Measurements from ENCODE around the gene RGS19. TPM values are rescaled to one million over a fixed set of nuclear protein-coding genes. Genes with fewer than 3 reads are reported as not detected.

Gene RGS19
- polyA plus RNA-seq, 3 donors from 2014 or later = 124 to 171 (median 132) TPM

DNA sequence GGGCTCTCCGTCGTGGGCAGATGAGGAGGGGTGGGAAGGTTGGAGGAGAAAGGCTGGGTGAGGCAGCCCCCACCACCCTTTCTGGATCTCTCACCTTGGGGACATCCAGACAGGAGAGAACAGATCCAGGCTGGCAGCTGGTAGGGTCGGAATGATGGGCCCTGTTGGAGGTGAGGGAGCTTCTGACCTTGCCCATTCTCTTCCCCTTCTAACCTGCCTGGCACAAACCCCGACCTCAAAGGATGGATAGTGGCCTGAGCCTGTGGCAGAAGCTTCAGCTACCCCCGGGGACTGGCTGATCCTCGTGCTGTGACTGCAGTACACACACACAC lies 34.1 kb upstream of the RGS19 start:
- no peak for DNase-seq
- Mint-ChIP-seq H3K27me3 (ENCODE audit: low read depth in 3 of 3) (peaks cover 0 to 3% (median 2%) of the 10 kb centered on the region in 3 donors), H3K27ac (no peak overlapping the region), H3K36me3 (no peaks in the 10 kb centered on the region), H3K4me1 (no peaks in the 10 kb centered on the region), H3K4me3 (no peak overlapping the region), H3K9me3 (no peaks in the 10 kb centered on the region)

DNA sequence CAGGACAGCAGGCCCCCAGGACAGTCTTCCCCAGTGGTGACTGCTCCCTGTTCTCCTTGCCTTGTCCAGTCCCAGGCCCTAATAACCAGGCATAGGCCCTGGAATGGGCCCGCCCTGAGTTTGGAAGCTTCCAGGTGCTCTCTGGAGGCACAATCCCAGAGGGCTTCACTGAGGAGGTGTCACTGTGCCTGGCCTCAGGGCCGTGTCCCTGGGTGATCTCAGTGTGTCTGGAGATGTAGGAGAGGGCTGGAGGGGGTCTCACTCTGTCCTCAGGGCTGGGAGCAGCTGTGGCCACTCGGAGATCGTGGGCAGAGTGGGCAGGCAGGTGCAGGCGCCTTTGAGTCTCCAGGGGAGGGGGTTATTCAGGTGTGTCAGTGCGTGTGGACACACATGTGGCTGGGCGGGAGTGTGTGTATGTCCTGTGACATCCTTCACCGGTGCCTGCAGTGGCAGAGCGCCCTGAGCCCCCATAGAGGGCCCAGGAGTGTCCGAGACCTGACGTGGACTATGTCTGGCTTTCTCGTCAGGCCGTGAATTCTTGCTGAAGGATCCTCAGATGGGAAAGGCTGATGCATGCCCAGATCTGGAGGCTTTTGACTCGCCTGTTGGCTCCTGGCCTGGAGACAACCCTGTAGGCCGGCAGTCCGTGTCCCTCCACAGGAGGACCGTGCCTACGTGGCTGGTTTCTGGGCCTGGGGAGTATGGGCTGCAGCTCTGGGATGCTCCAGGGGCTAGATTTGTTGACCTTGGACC lies 33.5 kb upstream of the RGS19 start:
- no peak overlapping the region for H3K4me3 Mint-ChIP-seq
- H3K4me1 Mint-ChIP-seq = peaks cover 2 to 5% of the 10 kb centered on the region in 2 donors
- H3K27me3 Mint-ChIP-seq (ENCODE audit: low read depth in 3 of 3) = peaks cover 0 to 3% (median 3%) of the 10 kb centered on the region in 3 donors
- no peak overlapping the region for H3K27ac Mint-ChIP-seq
- no peak for DNase-seq
- H3K36me3 Mint-ChIP-seq = no peaks in the 10 kb centered on the region
- no peaks in the 10 kb centered on the region for H3K9me3 Mint-ChIP-seq

DNA sequence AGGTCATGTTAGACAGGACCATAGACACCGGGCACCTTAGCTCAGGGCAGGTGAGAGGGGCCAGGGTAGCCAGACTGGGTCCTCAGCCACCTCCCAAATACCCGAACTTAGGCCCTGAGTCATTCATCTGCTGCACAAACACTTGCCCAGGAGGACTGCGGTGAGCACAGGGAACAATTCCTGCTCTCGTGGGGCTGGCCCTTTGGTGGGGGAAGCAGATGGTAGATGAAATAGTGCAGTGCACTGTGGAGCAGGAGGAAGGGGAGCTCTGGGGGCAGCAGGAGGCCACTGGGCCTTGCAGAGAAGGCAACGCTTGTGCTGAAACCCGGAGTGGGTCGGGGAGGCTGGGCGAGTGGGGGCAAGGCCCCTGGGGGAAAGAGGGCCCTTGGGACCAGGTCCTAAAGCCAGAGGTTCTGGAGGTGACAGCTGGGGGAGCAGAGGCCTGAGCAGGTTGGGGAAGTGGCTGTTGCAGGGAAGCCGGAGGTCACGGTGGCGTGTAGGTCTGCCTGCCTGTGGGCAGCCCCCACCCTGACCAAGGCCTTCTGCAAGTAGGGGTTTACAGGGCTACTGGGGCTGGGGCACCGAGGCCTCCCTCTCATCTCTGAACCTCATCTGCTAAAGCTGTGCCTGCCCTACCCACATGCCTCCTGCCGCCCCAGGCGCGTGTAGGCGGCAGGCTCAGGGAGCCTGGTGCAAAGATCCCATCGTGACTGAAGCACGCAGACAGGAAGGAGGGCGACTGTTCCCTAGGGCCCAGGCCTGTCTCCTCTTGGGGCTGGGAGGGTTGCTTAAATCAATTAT lies 32.7 kb upstream of the RGS19 start:
- Mint-ChIP-seq H3K4me3 (no peak overlapping the region), H3K27ac (no peak overlapping the region), H3K9me3 (no peaks in the 10 kb centered on the region), H3K4me1 (peaks cover 2 to 5% of the 10 kb centered on the region in 2 donors), H3K27me3 (ENCODE audit: low read depth in 3 of 3) (peaks cover 0 to 3% (median 3%) of the 10 kb centered on the region in 3 donors), H3K36me3 (no peaks in the 10 kb centered on the region)
- DNase-seq = no peak

DNA sequence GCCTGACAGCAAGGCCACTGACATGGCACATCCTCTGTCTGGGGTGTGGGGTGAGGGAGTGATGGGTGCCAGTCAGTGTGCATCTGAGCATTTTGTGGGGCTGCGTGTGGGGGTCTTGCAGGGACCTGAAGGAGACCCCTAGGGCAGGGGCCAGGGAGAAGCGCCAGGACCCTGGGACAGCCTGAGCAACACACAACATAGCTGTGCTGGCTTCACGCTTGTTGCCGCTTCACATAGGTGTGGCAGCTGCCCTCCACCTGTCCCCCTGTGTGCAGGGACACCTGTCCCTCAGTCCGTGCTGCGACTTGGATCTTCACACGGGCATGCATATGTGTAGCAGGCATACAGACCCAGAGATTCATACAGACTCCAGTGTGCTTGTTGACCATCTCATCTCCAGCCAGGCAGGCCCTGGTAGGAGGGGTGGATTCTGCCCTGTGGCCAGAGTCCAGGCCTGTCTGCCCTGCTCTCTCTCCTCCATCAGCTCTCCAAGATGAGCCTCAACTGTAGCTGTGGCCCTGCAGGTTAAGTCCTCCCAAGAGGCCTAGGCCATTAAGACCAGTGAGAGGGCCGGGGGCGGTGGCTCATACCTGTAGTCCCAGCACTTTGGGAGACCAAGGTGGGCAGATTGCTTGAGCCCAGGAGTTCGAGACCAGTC lies 31.2 kb upstream of the RGS19 start:
- DNase-seq = no peak
- Mint-ChIP-seq H3K27me3 (ENCODE audit: low read depth in 3 of 3) (peaks cover 1 to 2% (median 2%) of the 10 kb centered on the region in 3 donors), H3K36me3 (no peaks in the 10 kb centered on the region), H3K9me3 (no peaks in the 10 kb centered on the region), H3K4me3 (no peak overlapping the region), H3K4me1 (peaks cover 2 to 5% of the 10 kb centered on the region in 2 donors), H3K27ac (no peak overlapping the region)

DNA sequence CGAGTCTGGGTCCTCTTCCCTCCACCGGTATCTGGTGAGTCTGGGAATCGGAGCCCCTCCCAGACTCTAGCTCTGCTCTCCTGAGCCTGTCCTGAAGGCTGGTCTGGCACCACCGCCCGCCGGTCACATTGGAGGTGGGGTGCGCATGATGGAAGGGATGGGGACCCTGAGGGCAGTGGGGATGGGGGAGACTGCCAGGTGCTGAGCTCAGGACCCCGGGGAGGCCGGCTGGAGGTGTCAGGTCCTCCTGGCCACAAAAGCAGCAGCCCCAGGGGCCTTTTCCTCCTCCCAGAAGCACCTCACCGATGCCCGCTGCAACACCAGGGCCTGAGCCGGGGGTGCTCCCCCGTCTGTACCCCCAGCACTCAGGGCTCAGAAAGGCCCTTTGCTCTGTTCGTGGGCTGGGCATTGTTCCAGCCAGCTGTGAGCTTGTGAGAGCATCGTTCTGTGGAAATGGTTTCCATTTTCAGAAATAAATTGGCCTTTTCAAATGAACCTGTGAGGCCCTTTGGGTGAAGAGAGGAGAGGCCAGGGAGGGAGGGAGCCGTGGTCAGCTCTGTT lies 30.6 kb upstream of the RGS19 start:
- no peaks in the 10 kb centered on the region for H3K36me3 Mint-ChIP-seq
- H3K27me3 Mint-ChIP-seq (ENCODE audit: low read depth in 3 of 3) = peaks cover 1 to 2% (median 2%) of the 10 kb centered on the region in 3 donors
- no peak overlapping the region for H3K27ac Mint-ChIP-seq
- H3K9me3 Mint-ChIP-seq = no peaks in the 10 kb centered on the region
- no peak overlapping the region for H3K4me3 Mint-ChIP-seq
- DNase-seq = no peak
- peaks cover 2 to 5% of the 10 kb centered on the region in 2 donors for H3K4me1 Mint-ChIP-seq

DNA sequence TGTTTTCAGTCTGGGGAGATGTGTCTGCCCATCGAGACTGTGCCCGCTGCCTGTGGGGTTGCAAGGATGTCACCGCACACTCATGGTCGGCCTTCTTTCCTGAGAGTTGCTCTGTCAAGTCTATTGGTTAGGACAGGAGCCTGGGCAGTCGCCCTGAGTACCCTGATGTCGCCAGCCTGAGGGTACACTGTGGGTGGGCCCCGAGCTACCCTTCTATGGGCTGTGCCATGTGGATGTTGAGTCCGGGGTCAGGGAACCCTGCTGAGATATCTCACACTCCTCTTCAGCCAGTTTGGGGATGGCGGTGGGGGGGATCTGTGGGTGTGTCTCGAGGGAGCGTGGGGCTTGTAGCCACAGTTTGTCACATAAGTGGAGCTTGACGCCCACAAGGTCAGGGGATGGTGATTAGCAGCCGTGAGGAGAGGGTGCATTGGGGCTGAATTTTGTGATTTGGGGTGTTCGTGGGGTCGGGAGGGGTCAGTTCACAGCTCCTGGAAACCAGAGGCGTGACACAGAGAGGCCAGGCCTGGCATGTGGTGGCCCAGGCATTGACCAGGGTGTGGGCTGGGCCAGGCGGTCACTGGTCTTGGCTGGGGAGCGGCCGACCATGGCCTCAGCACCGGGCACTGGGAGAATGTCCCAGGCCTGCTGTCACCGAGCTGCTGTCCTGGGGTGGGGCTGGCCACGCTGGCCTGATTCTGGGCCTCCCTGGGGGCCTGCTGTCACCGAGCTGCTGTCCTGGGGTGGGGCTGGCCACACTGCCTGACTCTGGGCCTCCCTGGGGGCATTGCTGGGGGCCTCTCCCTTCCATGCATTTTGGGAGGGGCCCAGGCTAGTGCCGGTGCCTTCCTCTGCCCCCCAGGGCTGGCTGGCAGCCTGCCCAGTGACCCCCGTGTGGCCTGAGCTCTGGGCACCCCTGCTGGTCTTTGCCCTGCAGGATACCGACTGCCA lies 29.7 kb upstream of the RGS19 start:
- no peak overlapping the region for H3K4me3 Mint-ChIP-seq
- no peaks in the 10 kb centered on the region for H3K9me3 Mint-ChIP-seq
- peaks cover 1 to 2% (median 2%) of the 10 kb centered on the region in 3 donors for H3K27me3 Mint-ChIP-seq (ENCODE audit: low read depth in 3 of 3)
- peaks cover 2 to 5% of the 10 kb centered on the region in 2 donors for H3K4me1 Mint-ChIP-seq
- no peak overlapping the region for H3K27ac Mint-ChIP-seq
- H3K36me3 Mint-ChIP-seq = no peaks in the 10 kb centered on the region
- no peak for DNase-seq

DNA sequence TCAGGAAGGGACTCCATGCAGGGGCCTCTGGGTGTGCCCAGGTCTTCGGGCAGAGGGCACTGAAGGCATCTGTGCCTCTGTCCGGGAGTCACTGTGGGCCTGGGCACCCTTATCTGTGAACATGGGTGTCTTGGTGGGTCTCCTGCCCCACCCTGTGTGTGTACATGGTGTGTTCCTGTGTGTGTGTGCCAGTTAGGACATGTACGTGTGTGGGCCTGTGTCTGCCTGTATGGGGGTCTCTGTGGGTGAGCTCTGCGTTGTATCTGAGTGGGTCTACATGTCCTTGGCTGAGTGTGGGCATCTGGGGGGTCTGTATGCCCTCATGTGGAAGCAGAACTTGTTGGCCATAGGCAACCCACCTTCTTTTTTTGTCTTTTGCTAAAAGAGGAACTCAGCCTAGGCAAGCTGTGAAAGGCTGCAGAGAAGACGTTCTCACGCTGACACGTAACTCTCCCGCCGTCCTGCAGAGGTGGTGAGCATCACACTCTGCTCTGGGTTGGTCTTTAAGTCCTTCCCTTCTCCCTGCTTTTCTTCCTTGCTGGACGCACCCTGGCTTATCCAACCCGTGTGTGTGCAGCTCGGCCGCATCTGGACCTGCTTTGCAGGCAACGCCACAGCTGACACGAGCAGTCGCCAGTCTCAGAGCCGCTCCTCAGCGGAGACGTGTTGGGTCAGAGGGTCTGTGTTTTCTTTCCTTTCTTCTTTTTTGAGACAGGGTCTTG lies 28.6 kb upstream of the RGS19 start:
- H3K9me3 Mint-ChIP-seq = no peaks in the 10 kb centered on the region
- H3K4me3 Mint-ChIP-seq = no peak overlapping the region
- no peaks in the 10 kb centered on the region for H3K36me3 Mint-ChIP-seq
- peak overlapping the region in 1 of 6 donors; percentile 71 for H3K27ac Mint-ChIP-seq
- peaks cover 2 to 8% (median 5%) of the 10 kb centered on the region in 3 donors for H3K27me3 Mint-ChIP-seq (ENCODE audit: low read depth in 3 of 3)
- H3K4me1 Mint-ChIP-seq = peaks cover 2 to 5% of the 10 kb centered on the region in 2 donors
- no peak for DNase-seq

DNA sequence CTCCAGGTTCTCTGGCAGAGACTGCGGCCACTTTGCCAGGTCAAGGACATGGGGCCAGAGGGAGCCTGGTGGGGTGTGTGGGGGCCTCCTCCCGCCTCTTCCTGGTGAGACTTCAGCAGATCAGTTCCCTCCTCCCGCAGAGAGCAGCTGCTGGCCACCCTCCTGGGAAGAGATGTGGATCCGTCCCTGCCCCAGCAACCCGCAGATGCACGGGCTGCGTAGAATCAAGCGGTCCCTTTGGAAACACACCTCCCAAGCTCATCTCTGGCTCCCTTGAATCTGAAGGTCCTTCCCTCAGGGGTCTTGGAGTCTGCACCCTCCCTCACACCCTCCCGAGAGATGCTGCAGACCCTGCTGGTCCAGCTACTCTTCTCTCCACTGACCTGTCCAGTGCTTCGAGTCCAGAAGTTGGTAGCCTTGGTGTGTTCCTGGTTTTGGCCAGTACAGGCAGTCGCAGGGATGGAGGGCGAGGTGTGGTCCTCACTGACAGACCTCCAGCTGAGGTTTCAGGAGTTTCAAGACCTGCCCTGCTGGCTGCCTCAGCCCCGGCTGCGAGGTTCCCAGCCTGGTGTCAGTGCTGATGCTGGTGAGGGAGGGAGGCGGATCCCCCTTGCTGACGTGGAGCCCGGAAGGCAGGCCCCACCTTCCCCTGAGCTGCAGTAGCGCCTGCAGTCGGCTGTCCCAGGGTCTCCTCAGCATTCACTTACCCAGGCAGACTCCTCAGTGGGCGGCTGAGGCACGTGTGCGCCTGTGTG lies 27.8 kb upstream of the RGS19 start, which contains the start of gene NPBWR2:
TSS of gene NPBWR2 (minus strand) at position 585 of the 755 bp plus-strand sequence. CDS start 734 bp downstream, outside the sequence.
- H3K27ac Mint-ChIP-seq = peak within 1 kb of the TSS in 1 of 6 donors; percentile 71
- peaks cover 4 to 5% of the 10 kb centered on the region in 2 donors for H3K4me1 Mint-ChIP-seq
- no peak within 1 kb of the TSS for H3K4me3 Mint-ChIP-seq
- no peaks in the 10 kb centered on the region for H3K9me3 Mint-ChIP-seq
- peaks cover 4 to 8% (median 8%) of the 10 kb centered on the region in 3 donors for H3K27me3 Mint-ChIP-seq (ENCODE audit: low read depth in 3 of 3)
- H3K36me3 Mint-ChIP-seq = no peaks in the 10 kb centered on the region
- DNase-seq = no peak

DNA sequence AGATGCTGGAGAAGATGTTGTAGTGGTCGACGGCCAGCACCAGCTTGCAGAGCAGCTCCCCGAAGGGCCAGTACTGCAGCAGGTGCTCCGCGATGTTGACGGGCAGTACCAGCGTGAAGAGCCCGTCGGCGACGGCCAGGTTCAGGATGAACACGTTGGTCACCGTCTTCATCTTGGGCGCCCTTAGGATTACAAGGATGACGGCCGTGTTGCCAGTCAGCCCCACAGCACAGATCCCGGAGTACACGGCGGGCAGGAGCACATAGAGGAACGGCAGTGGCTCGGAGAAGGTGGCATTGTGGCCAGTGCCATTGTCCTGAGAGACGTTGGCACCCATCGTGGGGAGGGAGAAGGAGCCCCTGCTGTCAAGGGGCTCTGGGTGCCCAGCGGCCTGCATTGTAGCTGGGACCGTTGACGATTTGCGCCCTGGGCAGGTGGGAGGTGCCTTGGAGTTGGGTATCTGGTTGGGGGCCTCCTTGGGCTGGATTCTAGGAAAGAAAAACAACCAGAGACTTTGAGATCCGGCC lies 27.2 kb upstream of the RGS19 start:
- DNase-seq = no peak
- peaks cover 4 to 6% of the 10 kb centered on the region in 2 donors for H3K4me1 Mint-ChIP-seq
- no peaks in the 10 kb centered on the region for H3K9me3 Mint-ChIP-seq
- H3K36me3 Mint-ChIP-seq = no peaks in the 10 kb centered on the region
- H3K27me3 Mint-ChIP-seq (ENCODE audit: low read depth in 3 of 3) = peaks cover 4 to 9% (median 9%) of the 10 kb centered on the region in 3 donors
- H3K4me3 Mint-ChIP-seq = no peak overlapping the region
- no peak overlapping the region for H3K27ac Mint-ChIP-seq

DNA sequence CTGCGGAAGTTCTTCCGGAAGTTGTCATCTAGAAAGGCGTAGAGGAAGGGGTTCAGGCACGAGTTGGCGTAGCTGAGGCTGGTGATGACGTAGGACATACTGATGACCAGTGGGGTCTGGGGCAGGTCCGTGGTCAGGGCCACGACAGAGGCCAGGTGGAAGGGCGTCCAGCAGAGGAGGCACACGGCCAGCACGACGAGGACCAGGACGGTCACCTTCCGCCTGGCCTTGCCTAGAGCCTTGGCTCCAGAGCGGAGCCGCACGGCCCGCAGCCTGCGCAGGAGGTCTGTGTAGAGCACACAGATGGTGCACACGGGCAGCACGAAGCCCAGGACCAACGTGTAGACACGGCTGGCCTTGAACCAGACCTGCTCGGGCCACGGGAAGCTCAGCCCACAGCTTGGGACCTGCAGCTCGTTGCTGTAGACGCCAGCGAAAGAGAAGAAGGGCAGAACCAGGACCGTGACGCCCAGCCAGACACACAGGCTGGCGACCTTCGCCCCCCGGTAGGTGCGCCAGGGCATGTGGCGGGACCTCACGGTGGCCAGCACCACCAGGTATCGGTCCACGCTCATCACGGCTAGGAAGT lies 26.6 kb upstream of the RGS19 start:
- no peaks in the 10 kb centered on the region for H3K9me3 Mint-ChIP-seq
- H3K27me3 Mint-ChIP-seq (ENCODE audit: low read depth in 3 of 3) = peaks cover 4 to 14% (median 9%) of the 10 kb centered on the region in 3 donors
- no peak for DNase-seq
- no peaks in the 10 kb centered on the region for H3K36me3 Mint-ChIP-seq
- H3K27ac Mint-ChIP-seq = no peak overlapping the region
- H3K4me3 Mint-ChIP-seq = no peak overlapping the region
- H3K4me1 Mint-ChIP-seq = peaks cover 5 to 10% of the 10 kb centered on the region in 2 donors

DNA sequence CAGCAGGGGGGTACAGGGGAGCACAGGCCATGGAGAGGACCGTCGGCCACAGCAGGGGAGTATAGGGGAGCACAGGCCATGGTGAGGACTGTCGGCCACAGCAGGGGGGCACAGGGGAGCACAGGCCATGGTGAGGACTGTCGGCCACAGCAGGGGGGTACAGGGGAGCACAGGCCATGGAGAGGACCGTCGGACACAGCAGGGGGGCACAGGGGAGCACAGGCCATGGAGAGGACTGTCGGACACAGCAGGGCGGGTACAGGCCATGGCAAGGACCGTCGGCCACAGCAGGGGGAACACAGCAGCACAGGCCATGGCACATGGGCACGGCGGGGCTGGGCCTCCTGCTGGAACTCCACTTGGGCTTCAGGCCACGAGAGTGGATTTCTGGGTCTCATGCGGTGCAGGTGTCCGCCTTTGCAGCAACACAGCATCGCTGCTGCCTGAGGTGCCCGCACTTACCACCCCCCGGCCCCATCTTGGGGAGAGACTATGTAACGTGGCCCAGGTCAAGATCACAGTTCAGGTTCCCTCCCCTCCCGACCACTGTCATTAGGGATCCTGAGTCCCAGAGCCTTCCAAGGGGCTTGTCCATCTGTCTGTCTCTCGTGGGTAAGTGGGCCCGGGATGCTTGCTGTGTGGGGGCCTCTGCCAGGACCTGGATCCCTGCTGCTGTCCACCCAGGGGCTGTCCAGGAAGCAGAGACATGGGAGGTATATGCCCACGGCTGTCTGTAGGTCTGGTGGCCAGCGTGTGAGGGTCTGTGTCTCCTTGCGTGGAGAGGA lies 25.5 kb upstream of the RGS19 start:
- Mint-ChIP-seq H3K27me3 (ENCODE audit: low read depth in 3 of 3) (peaks cover 4 to 15% (median 9%) of the 10 kb centered on the region in 3 donors), H3K9me3 (no peaks in the 10 kb centered on the region), H3K27ac (no peak overlapping the region), H3K36me3 (no peaks in the 10 kb centered on the region), H3K4me3 (no peak overlapping the region), H3K4me1 (peaks cover 6 to 10% of the 10 kb centered on the region in 2 donors)
- DNase-seq = no peak
